AG10803 (cell line): Measurements from ENCODE around the gene OR5H1.

Source experiments
- DNase-seq: peaks from one replicate; pipeline ENCODE4 v3.0.0; 2010; ENCODE audit warnings: low read depth
- H3K4me3 ChIP-seq: 2 replicates; pipeline ENCODE4 v1.5.1; 2011; ENCODE audit warnings: mild to moderate bottlenecking, low read length, control low read depth
- CTCF ChIP-seq: conservative IDR thresholded peaks from 2 replicates; pipeline ENCODE4 v1.5.1; 2011; ENCODE audit warnings: mild to moderate bottlenecking, low read length, control low read depth, inconsistent platforms

Gene OR5H1

GRCh38 chr3:98130421-98130820 is at the start of gene OR5H1:
TSS of gene OR5H1 (plus strand) at chr3:98130721. CDS start at chr3:98132698, 1,977 bp downstream.
- DNase-seq: no peak
- TF ChIP-seq CTCF: no peak
- H3K4me3 ChIP-seq: no peak within 1 kb of the TSS

- DNase-seq: no peak
- H3K4me3 ChIP-seq: no peak within 1 kb of the TSS
- TF ChIP-seq CTCF: no peak
These were observed 43.6 kb upstream of the OR5H1 start, which contains the start of gene OR5AC2 for GRCh38 chr3:98086873-98087272. TSS of gene OR5AC2 (plus strand) at chr3:98087173. CDS start at chr3:98087173, 0 bp downstream.

- no peak for DNase-seq
- no peak for TF ChIP-seq CTCF
- H3K4me3 ChIP-seq: no peak overlapping the region
These were observed 34.6 kb upstream of the OR5H1 start for GRCh38 chr3:98095882-98096281.

GRCh38 chr3:98099848-98100247 is 30.7 kb upstream of the OR5H1 start:
- TF ChIP-seq CTCF: no peak
- DNase-seq: no peak
- H3K4me3 ChIP-seq: no peak overlapping the region

- TF ChIP-seq CTCF: no peak
- no peak overlapping the region for H3K4me3 ChIP-seq
- DNase-seq: no peak
These were observed 22.4 kb upstream of the OR5H1 start for GRCh38 chr3:98108162-98108561.

GRCh38 chr3:98109807-98110549 is 20.5 kb upstream of the OR5H1 start:
- no peak overlapping the region for H3K4me3 ChIP-seq
- TF ChIP-seq CTCF: no peak
- DNase-seq: no peak

GRCh38 chr3:98110550-98110908 is 20.0 kb upstream of the OR5H1 start:
- DNase-seq: no peak
- TF ChIP-seq CTCF: no peak
- H3K4me3 ChIP-seq: no peak overlapping the region
